NCI-H1092 (cell line): ENCODE measurements around the gene SNRNP48.
A peak's percentile ranks its signal among the peaks of the same experiment; 100 is the strongest.

ENCODE experiments used
- DNase-seq: peaks from one replicate; lab custom pipeline; 2025; lab: John Stamatoyannopoulos, UW

Gene SNRNP48, protein sequence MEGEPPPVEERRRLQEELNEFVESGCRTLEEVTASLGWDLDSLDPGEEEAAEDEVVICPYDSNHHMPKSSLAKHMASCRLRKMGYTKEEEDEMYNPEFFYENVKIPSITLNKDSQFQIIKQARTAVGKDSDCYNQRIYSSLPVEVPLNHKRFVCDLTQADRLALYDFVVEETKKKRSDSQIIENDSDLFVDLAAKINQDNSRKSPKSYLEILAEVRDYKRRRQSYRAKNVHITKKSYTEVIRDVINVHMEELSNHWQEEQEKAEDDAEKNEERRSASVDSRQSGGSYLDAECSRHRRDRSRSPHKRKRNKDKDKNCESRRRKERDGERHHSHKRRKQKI

DNA sequence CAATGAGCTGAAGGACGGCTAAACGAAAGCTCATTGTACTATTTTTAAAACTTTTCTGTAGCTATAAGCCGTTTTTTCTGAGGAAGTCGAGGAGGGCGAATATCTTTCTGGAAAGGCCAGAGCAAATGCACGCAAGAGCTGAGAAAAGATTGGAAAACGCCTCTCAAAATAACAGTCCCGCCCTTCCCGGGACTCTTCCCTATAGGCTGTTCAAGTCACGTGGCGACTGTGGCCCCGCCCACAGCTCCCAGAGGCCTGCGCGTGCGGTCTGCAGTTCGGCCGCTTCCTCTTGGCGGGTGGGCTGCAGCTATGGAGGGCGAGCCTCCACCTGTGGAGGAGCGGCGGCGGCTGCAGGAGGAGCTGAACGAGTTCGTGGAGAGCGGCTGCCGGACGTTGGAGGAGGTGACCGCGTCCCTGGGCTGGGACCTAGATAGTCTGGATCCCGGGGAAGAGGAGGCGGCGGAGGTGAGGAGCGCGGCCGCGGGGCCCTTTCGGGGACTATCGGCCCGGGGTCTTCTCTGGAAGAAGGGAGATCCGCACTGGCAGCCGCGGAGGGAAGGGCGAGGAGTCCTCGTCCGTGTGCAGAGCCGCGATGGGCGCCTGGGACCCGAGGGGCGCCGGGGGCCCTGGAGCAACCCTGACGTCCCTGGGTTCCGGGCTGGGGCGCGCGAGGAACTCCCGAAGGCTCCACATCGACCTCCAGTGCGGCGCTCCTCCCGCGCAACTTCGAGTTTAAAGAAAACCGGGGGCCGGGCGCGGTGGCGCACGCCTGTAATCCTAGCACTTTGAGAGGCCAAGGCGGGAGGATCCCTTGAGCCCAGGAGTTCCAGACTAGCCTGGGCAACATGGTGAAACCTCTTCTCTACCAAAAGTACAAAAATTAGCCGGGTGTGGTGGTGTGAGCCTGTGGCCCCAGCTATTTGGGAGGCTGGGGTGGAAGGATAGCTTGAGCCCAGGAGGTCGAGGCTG lies at the start of gene SNRNP48:
Gene SNRNP48, plus strand, starts transcription at position 250 of the 969 bp plus-strand sequence. Its CDS starts 60 bp downstream, at position 310.
- peak; percentile 76 for DNase-seq

- DNase-seq, result no peak
Measured at GRCh38 chr6:7540595-7540994, 49.4 kb upstream of the SNRNP48 start.

- DNase-seq, result peak; percentile 5
Measured at GRCh38 chr6:7541175-7542064, 48.6 kb upstream of the SNRNP48 start, which contains the start of gene DSP. DSP (plus strand) TSS chr6:7541671; CDS start chr6:7541916, 245 bp downstream.

GRCh38 chr6:7542065-7542873 lies 47.7 kb upstream of the SNRNP48 start:
- DNase-seq, result no peak

DNA sequence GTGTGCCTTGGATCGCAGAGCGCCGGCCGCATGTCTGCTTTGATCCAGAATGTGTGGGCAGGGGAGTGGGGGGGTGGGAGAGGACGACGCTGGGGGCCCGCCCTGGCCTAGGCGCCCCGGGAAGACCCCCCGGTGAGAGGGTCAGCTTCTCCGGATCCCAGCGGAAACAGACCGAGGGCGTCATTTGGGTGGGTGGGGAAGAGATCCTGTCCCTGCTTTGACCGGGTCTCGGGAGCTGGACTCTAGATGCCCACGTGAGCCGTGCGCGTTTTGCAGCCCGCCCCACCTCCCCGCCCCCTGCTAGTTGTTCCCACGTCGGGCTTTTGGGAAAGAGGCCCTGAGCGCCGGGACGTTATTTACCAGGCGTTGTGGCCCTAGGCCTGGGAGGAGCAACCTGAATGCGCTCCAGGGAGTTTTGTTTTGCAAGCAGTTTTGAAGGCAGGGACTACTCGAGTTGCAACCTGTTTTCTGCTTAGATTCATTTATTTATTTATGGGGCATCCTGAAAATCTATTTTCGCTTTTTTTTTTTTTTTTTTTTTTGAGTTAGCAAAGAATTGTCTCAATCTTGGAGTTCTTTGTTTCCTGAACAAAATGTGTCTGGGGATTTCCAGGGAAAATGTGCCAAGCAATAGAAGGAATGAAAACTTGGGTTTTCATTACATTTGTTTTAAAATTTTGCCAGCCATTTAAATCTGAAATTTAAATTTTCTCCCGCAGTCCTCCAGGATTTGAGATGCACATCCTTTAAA lies 46.9 kb upstream of the SNRNP48 start:
- no peak for DNase-seq

DNA sequence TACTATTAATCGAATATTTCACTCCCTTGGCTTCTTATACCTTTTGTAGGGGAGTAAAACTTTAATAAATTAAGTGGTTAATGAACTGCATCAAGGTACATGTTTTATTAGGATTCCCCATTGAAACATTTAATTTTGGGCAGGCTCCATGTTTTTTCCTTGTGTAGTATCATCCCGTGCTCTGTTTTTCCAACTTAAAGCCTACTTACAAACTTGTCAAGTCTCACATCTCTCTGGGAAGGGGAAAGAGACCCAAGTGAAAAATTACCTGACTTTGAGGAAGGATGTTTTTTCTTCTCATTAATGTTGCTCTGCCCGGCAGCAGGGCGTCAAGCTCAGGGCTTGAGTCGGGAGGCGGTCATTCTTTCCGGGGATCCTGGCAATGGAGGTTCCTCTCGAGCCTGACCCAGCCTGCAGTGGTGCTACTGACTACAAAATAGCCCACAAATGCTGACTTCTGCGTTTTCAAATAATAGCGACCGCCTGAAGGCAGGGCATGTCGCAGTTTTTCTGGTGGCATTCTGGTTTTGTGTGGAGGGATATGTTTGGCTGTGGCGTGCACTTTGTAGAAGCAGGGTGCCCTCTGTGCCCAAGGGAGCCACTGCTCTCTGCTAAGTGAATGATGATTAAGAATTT lies 46.1 kb upstream of the SNRNP48 start:
- DNase-seq, result no peak

GRCh38 chr6:7544597-7544996 lies 45.4 kb upstream of the SNRNP48 start:
- no peak for DNase-seq

DNA sequence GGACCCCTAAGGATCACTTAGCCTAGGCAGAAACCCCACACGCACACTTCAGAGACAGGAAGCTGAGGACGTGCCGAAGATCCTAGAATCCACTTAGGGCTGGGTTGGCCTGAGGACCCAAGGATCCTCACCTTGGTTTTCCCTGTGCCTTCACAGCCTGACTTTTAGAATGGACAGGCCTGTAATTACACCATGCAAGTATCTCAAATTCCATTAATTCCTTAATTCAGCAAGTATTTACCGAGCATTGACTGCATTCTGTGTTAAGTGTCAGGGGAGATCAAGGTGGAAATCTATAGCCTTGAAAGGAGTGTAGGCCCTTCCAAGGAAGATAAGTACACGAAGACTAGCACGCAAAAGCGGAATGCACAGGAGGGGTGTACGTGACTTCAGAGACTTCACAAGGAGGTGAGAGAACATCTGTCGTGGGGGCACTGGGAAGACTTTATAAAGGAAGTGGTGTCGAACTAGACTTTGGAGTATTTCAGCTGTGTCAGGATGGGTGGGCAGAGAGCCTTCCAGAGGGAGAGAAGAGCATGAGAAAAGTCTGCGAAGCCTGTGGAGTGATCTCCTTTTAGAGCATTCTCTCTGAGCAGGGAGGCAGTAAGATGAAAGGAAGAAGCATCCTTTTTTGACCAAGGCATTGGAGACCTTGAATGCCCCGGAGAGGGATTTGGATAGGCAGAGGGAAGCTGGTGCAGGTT lies 44.5 kb upstream of the SNRNP48 start:
- DNase-seq, result no peak

DNA sequence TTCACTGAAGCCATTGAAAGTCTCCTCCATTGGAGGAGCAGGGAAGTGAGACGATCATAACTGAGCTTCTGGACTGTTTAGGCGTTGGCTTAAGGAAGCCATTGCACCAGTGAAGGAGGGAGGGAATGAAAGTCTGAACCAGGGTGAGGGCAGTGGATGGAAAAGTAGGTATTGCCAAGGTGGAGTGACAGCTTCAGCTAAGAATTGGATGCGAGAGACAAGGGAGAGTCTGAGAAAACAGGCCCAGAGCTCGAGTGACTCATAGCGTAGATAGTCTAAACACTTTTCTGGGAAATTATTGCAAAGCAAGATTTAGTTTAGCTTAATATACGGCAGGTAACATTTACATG lies 44.0 kb upstream of the SNRNP48 start:
- DNase-seq, result no peak

DNA sequence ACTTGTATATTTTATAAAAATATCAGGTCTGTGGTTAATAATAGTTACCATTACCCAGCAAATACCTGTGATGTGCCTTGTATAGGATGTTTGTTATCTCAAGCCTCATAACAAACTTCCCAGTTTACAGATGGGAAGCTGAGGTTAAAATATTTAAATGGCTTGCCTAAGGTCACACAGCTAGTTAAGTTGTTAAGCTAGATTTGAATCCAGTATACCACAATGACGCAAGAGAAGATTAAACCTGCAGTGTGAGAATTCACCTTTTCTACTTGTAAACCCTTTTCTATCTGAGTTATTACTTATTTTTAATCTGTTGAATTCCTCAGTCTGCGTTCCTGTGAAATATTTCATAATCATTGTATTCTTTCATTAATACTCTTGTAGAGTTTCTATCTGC lies 43.6 kb upstream of the SNRNP48 start:
- DNase-seq, result no peak

- DNase-seq, result no peak
Measured at GRCh38 chr6:7546896-7547295, 43.1 kb upstream of the SNRNP48 start.

DNA sequence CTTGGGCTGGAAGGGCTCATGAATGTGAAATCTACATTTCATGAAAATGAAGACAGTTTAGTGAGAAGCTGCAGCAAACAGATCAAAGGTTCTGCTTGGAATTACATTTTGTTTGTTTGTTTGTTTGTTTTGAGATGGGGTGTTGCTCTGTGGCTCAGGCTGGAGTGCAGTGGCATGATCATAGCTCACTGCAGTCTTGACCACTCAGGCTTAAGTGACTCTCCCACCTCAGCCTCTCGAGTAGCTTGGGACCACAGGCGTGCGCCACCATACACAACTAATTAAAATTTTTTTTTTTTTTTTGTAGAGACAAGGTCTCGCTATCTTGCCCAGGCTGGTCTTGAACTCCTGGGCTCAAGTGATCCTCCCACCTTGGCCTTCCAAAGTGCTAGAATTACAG lies 42.7 kb upstream of the SNRNP48 start:
- no peak for DNase-seq

DNA sequence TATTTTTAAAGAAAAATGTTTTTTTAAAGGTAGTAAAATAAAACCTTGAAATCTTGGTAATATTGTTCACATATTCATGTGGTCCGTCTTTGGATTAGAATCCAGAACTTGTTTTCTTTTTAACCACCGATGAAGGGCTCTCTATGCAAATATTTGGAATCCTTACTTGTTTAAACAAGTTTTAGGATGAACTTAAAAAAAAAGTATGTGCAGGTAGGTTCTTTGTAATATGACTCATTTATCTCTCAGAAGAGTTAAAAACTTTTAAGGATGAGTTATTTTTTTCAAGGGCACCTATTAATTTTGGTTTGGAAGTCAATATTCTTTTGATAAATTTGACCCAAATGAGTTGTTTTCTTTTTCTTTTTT lies 39.6 kb upstream of the SNRNP48 start:
- DNase-seq, result no peak

DNA sequence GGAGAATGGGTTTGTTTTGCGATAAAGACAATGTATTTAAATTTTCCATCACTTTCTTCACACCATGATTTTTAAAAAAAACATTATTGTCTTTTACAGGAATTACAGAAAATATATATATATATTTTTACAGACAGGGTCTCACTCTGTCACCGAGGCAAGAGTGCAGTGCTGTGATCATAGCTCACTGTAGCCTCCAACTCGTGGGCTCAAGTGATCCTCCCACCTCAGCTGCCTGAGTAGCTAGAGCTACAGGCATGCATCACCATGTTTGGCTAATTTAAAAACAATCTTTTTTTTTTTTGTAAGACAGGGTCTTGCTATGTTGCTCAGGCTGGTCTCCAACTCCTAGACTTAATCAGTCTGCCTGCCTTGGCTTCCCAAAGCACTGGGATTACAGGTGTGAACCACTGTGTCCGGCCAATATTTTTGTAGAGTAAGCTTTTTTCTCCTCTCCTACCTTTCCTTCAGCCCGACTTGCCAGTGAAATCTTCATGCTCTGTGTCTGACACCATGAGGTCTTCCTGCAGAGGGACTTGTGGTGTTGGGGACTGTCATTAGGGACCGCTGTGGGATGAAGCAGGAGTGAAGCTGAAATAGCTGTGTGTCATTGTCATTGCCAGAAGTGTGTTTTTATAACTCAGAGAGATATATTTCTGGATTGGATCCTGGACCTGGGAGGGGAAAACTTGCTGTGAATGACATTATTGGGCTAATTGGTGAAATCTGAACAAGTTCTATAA lies 35.3 kb upstream of the SNRNP48 start:
- DNase-seq, result no peak

DNA sequence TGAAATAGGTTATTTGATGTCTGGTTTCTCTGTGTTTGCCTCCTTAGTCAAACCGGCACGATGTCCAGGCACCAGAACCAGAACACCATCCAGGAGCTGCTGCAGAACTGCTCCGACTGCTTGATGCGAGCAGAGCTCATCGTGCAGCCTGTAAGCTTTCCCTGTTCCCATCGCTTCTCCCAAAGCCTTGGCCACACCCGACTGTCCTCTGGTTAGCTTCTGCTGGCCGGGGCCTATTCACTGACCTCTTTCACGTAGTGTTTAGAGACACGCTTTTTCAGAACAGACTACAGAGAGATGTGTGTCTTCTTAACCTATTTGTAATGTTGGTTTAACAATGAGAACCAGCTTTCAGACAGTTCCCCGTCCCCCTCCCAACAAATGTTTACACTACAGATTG lies 34.3 kb upstream of the SNRNP48 start:
- no peak for DNase-seq

DNA sequence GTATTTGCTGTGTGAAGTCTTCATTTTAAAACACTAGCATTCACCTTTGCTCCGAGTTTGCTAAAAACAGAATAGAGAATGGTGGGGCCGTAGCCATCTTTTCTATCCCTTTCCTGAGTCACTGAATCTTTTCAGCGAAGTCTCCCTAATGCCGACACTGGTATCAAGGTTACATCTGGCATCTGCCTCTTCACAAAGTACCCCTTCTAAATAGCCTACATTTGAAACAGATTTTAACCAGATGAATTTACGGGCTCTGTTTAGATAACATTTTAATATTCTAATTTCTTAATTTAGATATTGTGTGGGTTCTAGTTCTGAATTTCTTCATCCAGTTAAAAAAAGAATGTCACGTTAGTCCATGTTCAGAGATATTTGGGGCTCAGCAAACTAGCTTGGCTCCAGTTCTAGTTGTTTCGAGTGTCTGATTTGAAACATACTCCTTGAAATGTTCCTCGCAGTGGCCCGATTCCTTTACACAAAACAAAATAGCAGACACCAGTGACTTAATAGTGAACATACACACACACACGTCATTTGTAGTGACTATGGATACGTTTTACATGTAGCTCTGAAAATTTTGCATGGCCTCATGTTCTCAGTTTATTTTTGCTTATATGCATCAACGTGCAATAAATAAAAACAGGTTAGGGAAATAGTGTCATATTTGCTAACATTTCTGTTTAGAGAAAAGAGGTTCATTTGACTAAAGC lies 33.4 kb upstream of the SNRNP48 start:
- DNase-seq, result no peak

GRCh38 chr6:7557652-7558051 lies 32.3 kb upstream of the SNRNP48 start:
- no peak for DNase-seq

DNA sequence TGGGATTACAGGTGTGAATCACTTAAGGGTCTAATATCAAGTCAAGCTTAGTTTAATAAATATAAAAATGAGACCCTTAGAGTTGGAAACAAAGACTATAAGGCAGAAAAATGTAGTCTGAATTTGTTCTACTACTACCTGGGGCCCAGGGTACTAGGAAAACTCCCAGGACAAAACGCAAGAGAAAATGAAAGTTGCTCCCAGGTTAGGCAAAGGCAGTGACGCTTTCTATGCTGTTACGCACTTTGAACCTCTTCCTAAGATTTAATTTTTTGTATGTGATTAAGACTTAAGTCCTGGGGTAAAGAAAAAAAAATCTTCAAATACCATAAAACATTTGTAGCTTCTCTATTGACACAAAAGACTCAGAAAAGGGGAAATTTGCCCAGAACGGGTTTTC lies 31.2 kb upstream of the SNRNP48 start:
- DNase-seq, result no peak
